ENCODE measurements around the gene CD72. TPM values are rescaled to one million over a fixed set of nuclear protein-coding genes. Genes with fewer than 3 reads are reported as not detected.
A peak's percentile ranks its signal among the peaks of the same experiment; 100 is the strongest.
"Not testable (repeated sequence)": the region's sequence is repeated elsewhere in the genome, so short reads cannot be mapped to it uniquely, and the experiment has no call there.

CD72 gene
- total and polyA plus RNA-seq, 2 donors (not counting 1 experiment from before 2014, with no cell fraction given) = 1.00 to 2.8 TPM

GRCh38 chr9:35616681-35617459 lies 1.3 kb downstream of the CD72 start:
- TF ChIP-seq, protein P1, sequence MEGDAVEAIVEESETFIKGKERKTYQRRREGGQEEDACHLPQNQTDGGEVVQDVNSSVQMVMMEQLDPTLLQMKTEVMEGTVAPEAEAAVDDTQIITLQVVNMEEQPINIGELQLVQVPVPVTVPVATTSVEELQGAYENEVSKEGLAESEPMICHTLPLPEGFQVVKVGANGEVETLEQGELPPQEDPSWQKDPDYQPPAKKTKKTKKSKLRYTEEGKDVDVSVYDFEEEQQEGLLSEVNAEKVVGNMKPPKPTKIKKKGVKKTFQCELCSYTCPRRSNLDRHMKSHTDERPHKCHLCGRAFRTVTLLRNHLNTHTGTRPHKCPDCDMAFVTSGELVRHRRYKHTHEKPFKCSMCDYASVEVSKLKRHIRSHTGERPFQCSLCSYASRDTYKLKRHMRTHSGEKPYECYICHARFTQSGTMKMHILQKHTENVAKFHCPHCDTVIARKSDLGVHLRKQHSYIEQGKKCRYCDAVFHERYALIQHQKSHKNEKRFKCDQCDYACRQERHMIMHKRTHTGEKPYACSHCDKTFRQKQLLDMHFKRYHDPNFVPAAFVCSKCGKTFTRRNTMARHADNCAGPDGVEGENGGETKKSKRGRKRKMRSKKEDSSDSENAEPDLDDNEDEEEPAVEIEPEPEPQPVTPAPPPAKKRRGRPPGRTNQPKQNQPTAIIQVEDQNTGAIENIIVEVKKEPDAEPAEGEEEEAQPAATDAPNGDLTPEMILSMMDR (conservative IDR thresholded peaks at IDR 0.05 in 1 of 2, IDR thresholded peaks at IDR 0.05 in 1 of 2; ENCODE audit: low read depth in 1 of 2, low read length in 2 of 2) = peak in 1 of 2 donors; percentile 4
- no peak for TF ChIP-seq EZH2 (IDR thresholded peaks at IDR 0.05; ENCODE audit: low read length, missing control alignments)
- Histone ChIP-seq H4K20me1 (ENCODE audit: control insufficient read depth, extremely low read depth, insufficient read depth, low read length) (no peaks in the 10 kb centered on the region), H3K4me3 (replicated peaks in 1 of 4; ENCODE audit: control extremely low read depth in 1 of 4, insufficient read depth in 1 of 4, low read depth in 3 of 4, low read length in 4 of 4) (peak overlapping the region in 3 of 4 experiments; percentile 31 to 44 (median 40)), H3K36me3 (ENCODE audit: control insufficient read depth, insufficient read depth, low read length) (no peaks in the 10 kb centered on the region), H3K27me3 (ENCODE audit: control insufficient read depth, insufficient read depth, low read length) (peaks cover 29% of the 10 kb centered on the region), H3K9me3 (ENCODE audit: control insufficient read depth, insufficient read depth, low read depth, low read length) (no peaks in the 10 kb centered on the region), H3K4me1 (ENCODE audit: control insufficient read depth, extremely low read depth, insufficient read depth, low read length) (no peaks in the 10 kb centered on the region), H3K27ac (ENCODE audit: insufficient read depth, low read length) (no peak overlapping the region), H3K9ac (ENCODE audit: insufficient read depth, low read length) (no peak overlapping the region), H2AFZ (ENCODE audit: low read length) (peak overlapping the region; percentile 73), H3K4me2 (ENCODE audit: extremely low read depth, insufficient read depth, low read length) (peak overlapping the region; percentile 62), H3K79me2 (ENCODE audit: control insufficient read depth, insufficient read depth, low read length) (no peaks in the 10 kb centered on the region)
- peak; percentile 61 to 66 for DNase-seq (ENCODE audit: low read depth in 2 of 2)

DNA sequence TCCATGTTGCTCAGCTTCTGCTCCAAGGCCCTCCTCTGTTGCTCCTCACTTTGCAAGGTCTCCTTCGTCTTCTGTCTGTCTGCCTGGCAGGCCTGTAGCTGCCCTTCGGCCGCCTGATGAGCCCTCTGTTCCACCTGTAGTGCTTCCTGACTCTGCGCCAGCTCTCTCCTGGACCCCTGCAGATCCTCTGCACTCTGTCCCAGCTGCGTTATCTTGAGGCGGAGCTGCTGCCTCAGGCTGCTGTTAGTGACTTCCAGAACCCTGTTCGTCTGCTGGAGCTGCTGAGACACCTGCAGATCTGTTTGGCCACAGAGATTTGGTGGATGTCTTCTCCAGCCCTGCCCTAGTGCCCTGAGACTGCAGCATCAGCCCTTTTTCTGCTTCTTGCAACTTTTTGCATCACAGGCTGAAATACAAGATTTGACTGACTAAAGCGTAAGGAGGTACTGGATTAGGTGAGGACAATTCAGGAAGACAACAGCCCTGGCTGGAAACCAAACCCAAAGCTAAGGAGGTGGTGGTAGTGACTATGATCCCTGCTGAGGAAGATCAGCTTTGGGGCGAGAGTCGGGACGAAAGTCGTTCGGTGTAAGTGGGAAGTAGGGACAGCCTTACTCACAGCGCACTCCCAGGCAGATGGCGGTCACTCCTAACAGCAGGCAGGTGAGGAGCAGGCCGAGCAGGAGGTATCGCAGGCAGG lies 2.1 kb downstream of the CD72 start:
- TF ChIP-seq, protein P1 (conservative IDR thresholded peaks at IDR 0.05 in 1 of 2, IDR thresholded peaks at IDR 0.05 in 1 of 2; ENCODE audit: low read depth in 1 of 2, low read length in 2 of 2) = no peak
- Histone ChIP-seq H2AFZ (ENCODE audit: low read length) (no peak overlapping the region), H3K9ac (ENCODE audit: insufficient read depth, low read length) (no peak overlapping the region), H3K4me1 (ENCODE audit: control insufficient read depth, extremely low read depth, insufficient read depth, low read length) (no peaks in the 10 kb centered on the region), H3K27ac (ENCODE audit: insufficient read depth, low read length) (no peak overlapping the region), H3K4me2 (ENCODE audit: extremely low read depth, insufficient read depth, low read length) (no peak overlapping the region), H3K9me3 (ENCODE audit: control insufficient read depth, insufficient read depth, low read depth, low read length) (no peaks in the 10 kb centered on the region), H4K20me1 (ENCODE audit: control insufficient read depth, extremely low read depth, insufficient read depth, low read length) (no peaks in the 10 kb centered on the region), H3K79me2 (ENCODE audit: control insufficient read depth, insufficient read depth, low read length) (no peaks in the 10 kb centered on the region), H3K4me3 (replicated peaks in 1 of 4; ENCODE audit: control extremely low read depth in 1 of 4, insufficient read depth in 1 of 4, low read depth in 3 of 4, low read length in 4 of 4) (no peak overlapping the region), H3K36me3 (ENCODE audit: control insufficient read depth, insufficient read depth, low read length) (no peaks in the 10 kb centered on the region), H3K27me3 (ENCODE audit: control insufficient read depth, insufficient read depth, low read length) (peaks cover 29% of the 10 kb centered on the region)
- DNase-seq (ENCODE audit: low read depth in 2 of 2) = no peak

DNA sequence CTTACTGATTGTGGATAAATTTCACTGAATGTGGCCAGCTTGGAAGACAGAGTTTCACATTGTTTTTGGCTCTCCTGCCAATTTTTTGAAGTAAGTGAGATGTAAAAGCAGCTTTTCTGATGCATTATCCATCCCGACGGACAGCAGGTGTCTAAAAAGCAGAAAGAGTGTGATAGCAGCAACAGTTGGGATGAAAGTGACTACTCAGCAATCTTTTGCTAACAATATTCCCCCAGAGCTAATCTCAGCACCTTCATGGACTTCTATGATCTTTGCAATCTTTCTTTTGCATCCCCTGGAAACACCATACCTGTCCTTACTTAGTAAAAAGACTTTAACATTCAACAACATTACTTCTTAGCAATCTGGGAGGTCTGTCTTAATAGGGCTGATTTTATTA lies 5.4 kb downstream of the CD72 start:
- no peaks in the 10 kb centered on the region for H3K9me3 ChIP-seq (ENCODE audit: control insufficient read depth, insufficient read depth, low read depth, low read length)
- no peaks in the 10 kb centered on the region for H3K79me2 ChIP-seq (ENCODE audit: control insufficient read depth, insufficient read depth, low read length)
- no peak overlapping the region for H3K27ac ChIP-seq (ENCODE audit: insufficient read depth, low read length)
- TF ChIP-seq, protein P1 (conservative IDR thresholded peaks at IDR 0.05 in 1 of 2, IDR thresholded peaks at IDR 0.05 in 1 of 2; ENCODE audit: low read depth in 1 of 2, low read length in 2 of 2) = no peak
- no peak for TF ChIP-seq EZH2 (IDR thresholded peaks at IDR 0.05; ENCODE audit: low read length, missing control alignments)
- H3K4me3 ChIP-seq (replicated peaks in 1 of 4; ENCODE audit: control extremely low read depth in 1 of 4, insufficient read depth in 1 of 4, low read depth in 3 of 4, low read length in 4 of 4) = no peak overlapping the region
- no peaks in the 10 kb centered on the region for H4K20me1 ChIP-seq (ENCODE audit: control insufficient read depth, extremely low read depth, insufficient read depth, low read length)
- H3K36me3 ChIP-seq (ENCODE audit: control insufficient read depth, insufficient read depth, low read length) = no peaks in the 10 kb centered on the region
- H3K4me1 ChIP-seq (ENCODE audit: control insufficient read depth, extremely low read depth, insufficient read depth, low read length) = no peaks in the 10 kb centered on the region
- H3K9ac ChIP-seq (ENCODE audit: insufficient read depth, low read length) = no peak overlapping the region
- no peak for DNase-seq (ENCODE audit: low read depth in 2 of 2)
- H3K4me2 ChIP-seq (ENCODE audit: extremely low read depth, insufficient read depth, low read length) = no peak overlapping the region
- peaks cover 29% of the 10 kb centered on the region for H3K27me3 ChIP-seq (ENCODE audit: control insufficient read depth, insufficient read depth, low read length)
- no peak overlapping the region for H2AFZ ChIP-seq (ENCODE audit: low read length)

- H3K36me3 ChIP-seq (ENCODE audit: control insufficient read depth, insufficient read depth, low read length); H3K79me2 ChIP-seq (ENCODE audit: control insufficient read depth, insufficient read depth, low read length); H3K9me3 ChIP-seq (ENCODE audit: control insufficient read depth, insufficient read depth, low read depth, low read length); H2AFZ ChIP-seq (ENCODE audit: low read length); DNase-seq (ENCODE audit: low read depth in 2 of 2); H3K27ac ChIP-seq (ENCODE audit: insufficient read depth, low read length); H3K4me3 ChIP-seq (replicated peaks in 1 of 4; ENCODE audit: control extremely low read depth in 1 of 4, insufficient read depth in 1 of 4, low read depth in 3 of 4, low read length in 4 of 4); H3K4me2 ChIP-seq (ENCODE audit: extremely low read depth, insufficient read depth, low read length); H4K20me1 ChIP-seq (ENCODE audit: control insufficient read depth, extremely low read depth, insufficient read depth, low read length); H3K9ac ChIP-seq (ENCODE audit: insufficient read depth, low read length); H3K4me1 ChIP-seq (ENCODE audit: control insufficient read depth, extremely low read depth, insufficient read depth, low read length): not testable (repeated sequence)
- peaks cover 22% of the 10 kb centered on the region for H3K27me3 ChIP-seq (ENCODE audit: control insufficient read depth, insufficient read depth, low read length)
These were observed 6.1 kb downstream of the CD72 start for GRCh38 chr9:35612066-35612465.
